Neural cell (in vitro differentiated cells): ENCODE data around the gene CRYAB. TPM values are rescaled to one million over a fixed set of nuclear protein-coding genes. Genes with fewer than 3 reads are reported as not detected.

ENCODE experiments used
- H2AFZ ChIP-seq: fragments of 200-600, 300-800 bp; sonication (generic), shearing (Covaris generic); 2 replicates; pipeline ENCODE4 v1.6.0; 2014; ENCODE audit warnings: low read depth, mild to moderate bottlenecking, antibody characterized with exemption, low read length, moderate library complexity
- H3F3A ChIP-seq: fragments of 200-600 bp; shearing (Covaris generic); 2 replicates; pipeline ENCODE4 v1.6.1; 2016; ENCODE audit warnings: mild to moderate bottlenecking, moderate library complexity, mixed read lengths, antibody characterized with exemption, low read length; ENCODE audit not compliant: insufficient read depth, poor library complexity, severe bottlenecking
- H3K27ac ChIP-seq: fragments of 200-600, 300-800 bp; sonication (generic), shearing (Covaris generic); 2 replicates; pipeline ENCODE4 v1.5.1; 2014; ENCODE audit warnings: mild to moderate bottlenecking, low read length, moderate library complexity
- H3K27me3 ChIP-seq: fragments of 300-800, 200-600 bp; sonication (generic), shearing (Covaris generic); 2 replicates; pipeline ENCODE4 v1.6.0; 2014; ENCODE audit warnings: mild to moderate bottlenecking, low read depth, low read length, moderate library complexity; ENCODE audit not compliant: insufficient read depth
- H3K36me3 ChIP-seq: fragments of 300-800, 200-600 bp; sonication (generic), shearing (Covaris generic); 2 replicates; pipeline ENCODE4 v1.5.1; 2014; ENCODE audit warnings: mild to moderate bottlenecking, antibody characterized with exemption, low read length, moderate library complexity; ENCODE audit not compliant: insufficient read depth
- H3K4me2 ChIP-seq: fragments of 300-800, 200-600 bp; sonication (generic), shearing (Covaris generic); 2 replicates; pipeline ENCODE4 v1.6.0; 2014; ENCODE audit warnings: mild to moderate bottlenecking, low read length
- H3K4me3 ChIP-seq: fragments of 300-800, 200-600 bp; sonication (generic), shearing (Covaris generic); 2 replicates; pipeline ENCODE4 v1.5.1; 2014; ENCODE audit warnings: mild to moderate bottlenecking, low read length, moderate library complexity
- H3K79me2 ChIP-seq: fragments of 200-600 bp; shearing (Covaris generic); replicated peaks from 2 replicates; pipeline ENCODE4 v1.6.0; 2014; ENCODE audit warnings: mild to moderate bottlenecking, low read length, moderate library complexity; ENCODE audit not compliant: insufficient read depth
- H3K9ac ChIP-seq: fragments of 300-800, 200-600 bp; sonication (generic), shearing (Covaris generic); 2 replicates; pipeline ENCODE4 v1.6.1; 2016; ENCODE audit warnings: mild to moderate bottlenecking, low read length, mixed read lengths
- H3K9me2 ChIP-seq: fragments of 200-600 bp; shearing (Covaris generic); 2 replicates; pipeline ENCODE4 v1.6.1; 2016; ENCODE audit warnings: mild to moderate bottlenecking, low read length, mixed read lengths; ENCODE audit not compliant: insufficient read depth
- H3K9me3 ChIP-seq: fragments of 200-600, 300-800 bp; sonication (generic), shearing (Covaris generic); 2 replicates; pipeline ENCODE4 v1.6.1; 2016; ENCODE audit warnings: mild to moderate bottlenecking, mixed run types, low read length, moderate library complexity, mixed read lengths
- H4K20me1 ChIP-seq: fragments of 200-600 bp; shearing (Covaris generic); 2 replicates; pipeline ENCODE4 v1.6.1; 2016; ENCODE audit warnings: mild to moderate bottlenecking, mixed run types; ENCODE audit not compliant: insufficient read depth
- EP300 ChIP-seq: fragments of 450-650 bp; conservative IDR thresholded peaks from 2 replicates; pipeline ENCODE4 v1.6.1; 2014; ENCODE audit warnings: antibody characterized with exemption, mild to moderate bottlenecking, moderate library complexity; ENCODE audit not compliant: poor library complexity, severe bottlenecking
- EZH2 ChIP-seq: fragments of 200-600, 300-800 bp; shearing (Covaris generic), sonication (generic); IDR thresholded peaks from 2 replicates; pipeline ENCODE4 v1.6.1; 2014; ENCODE audit warnings: antibody characterized with exemption, low read length, borderline replicate concordance, mild to moderate bottlenecking; ENCODE audit not compliant: insufficient read depth, poor library complexity, severe bottlenecking
- MXI1 ChIP-seq: fragments of 450-650 bp; conservative IDR thresholded peaks from 2 replicates; pipeline ENCODE4 v1.6.1; 2014; ENCODE audit warnings: antibody characterized with exemption, mild to moderate bottlenecking; ENCODE audit not compliant: poor library complexity, severe bottlenecking
- POLR2AphosphoS5 ChIP-seq: IDR thresholded peaks from 2 replicates; pipeline ENCODE4 v1.6.1; 2012
- RAD21 ChIP-seq: fragments of 450-650 bp; conservative IDR thresholded peaks from 2 replicates; pipeline ENCODE4 v1.6.1; 2014; ENCODE audit warnings: antibody characterized with exemption, mild to moderate bottlenecking, moderate library complexity
- SMC3 ChIP-seq: fragments of 450-650 bp; conservative IDR thresholded peaks from 2 replicates; pipeline ENCODE4 v1.6.1; 2014; ENCODE audit warnings: antibody characterized with exemption, mild to moderate bottlenecking, moderate library complexity; ENCODE audit not compliant: poor library complexity
- TAF1 ChIP-seq: IDR thresholded peaks from 2 replicates; pipeline ENCODE4 v1.6.1; 2012; ENCODE audit warnings: low read depth
- polyA plus RNA-seq: library from polyadenylated mRNA; depleted of rRNA; stranded (reverse); fragments of >200 nt; gene quantifications from 2 replicates; pipeline ENCODE4 v1.2.3, GENCODE V29; 2014
- TF ChIP-seq, protein P1 (sequence below): fragments of 450-650 bp; IDR thresholded peaks from 2 replicates; pipeline ENCODE4 v1.5.1; 2014; ENCODE audit warnings: antibody characterized with exemption, mild to moderate bottlenecking, moderate library complexity; ENCODE audit not compliant: poor library complexity, severe bottlenecking
- TF ChIP-seq, protein P2 (sequence below): IDR thresholded peaks from 2 replicates; pipeline ENCODE4 v1.6.1; 2012; ENCODE audit warnings: borderline replicate concordance

Gene CRYAB
- polyA plus RNA-seq, 1 donor from 2014 or later: not detected

DNA sequence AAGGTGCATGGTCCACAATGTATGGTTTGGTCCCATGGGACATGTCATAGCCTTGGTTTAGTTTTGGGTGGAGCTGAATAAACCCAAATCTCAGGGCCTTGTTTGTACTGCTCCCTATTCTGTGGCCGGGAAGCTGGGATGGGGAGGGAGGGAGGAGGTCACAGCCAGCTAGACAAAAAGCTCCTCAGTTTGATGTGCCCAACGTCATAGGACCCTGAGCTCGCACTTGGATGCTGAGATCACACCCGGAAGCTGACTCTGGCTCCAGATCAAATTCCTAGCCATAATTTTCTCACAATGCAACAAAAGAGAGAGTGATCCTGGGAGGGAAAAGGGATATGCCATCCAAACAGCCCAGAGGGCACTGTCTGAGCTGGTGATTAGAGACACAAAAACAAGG is 2.4 kb upstream of the CRYAB start:
- Histone ChIP-seq H3K36me3 (no peaks in the 10 kb centered on the region), H3K9me3 (no peaks in the 10 kb centered on the region), H4K20me1 (no peaks in the 10 kb centered on the region), H3K9ac (no peak overlapping the region), H3K27ac (no peak overlapping the region), H2AFZ (no peak overlapping the region), H3K9me2 (no peaks in the 10 kb centered on the region), H3K4me3 (no peak overlapping the region), H3K4me2 (no peak overlapping the region), H3K27me3 (no peaks in the 10 kb centered on the region), H3K79me2 (no peaks in the 10 kb centered on the region), H3F3A (no peaks in the 10 kb centered on the region)
- no peak for TF ChIP-seq SMC3
- TF ChIP-seq, protein P1, sequence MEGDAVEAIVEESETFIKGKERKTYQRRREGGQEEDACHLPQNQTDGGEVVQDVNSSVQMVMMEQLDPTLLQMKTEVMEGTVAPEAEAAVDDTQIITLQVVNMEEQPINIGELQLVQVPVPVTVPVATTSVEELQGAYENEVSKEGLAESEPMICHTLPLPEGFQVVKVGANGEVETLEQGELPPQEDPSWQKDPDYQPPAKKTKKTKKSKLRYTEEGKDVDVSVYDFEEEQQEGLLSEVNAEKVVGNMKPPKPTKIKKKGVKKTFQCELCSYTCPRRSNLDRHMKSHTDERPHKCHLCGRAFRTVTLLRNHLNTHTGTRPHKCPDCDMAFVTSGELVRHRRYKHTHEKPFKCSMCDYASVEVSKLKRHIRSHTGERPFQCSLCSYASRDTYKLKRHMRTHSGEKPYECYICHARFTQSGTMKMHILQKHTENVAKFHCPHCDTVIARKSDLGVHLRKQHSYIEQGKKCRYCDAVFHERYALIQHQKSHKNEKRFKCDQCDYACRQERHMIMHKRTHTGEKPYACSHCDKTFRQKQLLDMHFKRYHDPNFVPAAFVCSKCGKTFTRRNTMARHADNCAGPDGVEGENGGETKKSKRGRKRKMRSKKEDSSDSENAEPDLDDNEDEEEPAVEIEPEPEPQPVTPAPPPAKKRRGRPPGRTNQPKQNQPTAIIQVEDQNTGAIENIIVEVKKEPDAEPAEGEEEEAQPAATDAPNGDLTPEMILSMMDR: no peak
- no peak for TF ChIP-seq EZH2

DNA sequence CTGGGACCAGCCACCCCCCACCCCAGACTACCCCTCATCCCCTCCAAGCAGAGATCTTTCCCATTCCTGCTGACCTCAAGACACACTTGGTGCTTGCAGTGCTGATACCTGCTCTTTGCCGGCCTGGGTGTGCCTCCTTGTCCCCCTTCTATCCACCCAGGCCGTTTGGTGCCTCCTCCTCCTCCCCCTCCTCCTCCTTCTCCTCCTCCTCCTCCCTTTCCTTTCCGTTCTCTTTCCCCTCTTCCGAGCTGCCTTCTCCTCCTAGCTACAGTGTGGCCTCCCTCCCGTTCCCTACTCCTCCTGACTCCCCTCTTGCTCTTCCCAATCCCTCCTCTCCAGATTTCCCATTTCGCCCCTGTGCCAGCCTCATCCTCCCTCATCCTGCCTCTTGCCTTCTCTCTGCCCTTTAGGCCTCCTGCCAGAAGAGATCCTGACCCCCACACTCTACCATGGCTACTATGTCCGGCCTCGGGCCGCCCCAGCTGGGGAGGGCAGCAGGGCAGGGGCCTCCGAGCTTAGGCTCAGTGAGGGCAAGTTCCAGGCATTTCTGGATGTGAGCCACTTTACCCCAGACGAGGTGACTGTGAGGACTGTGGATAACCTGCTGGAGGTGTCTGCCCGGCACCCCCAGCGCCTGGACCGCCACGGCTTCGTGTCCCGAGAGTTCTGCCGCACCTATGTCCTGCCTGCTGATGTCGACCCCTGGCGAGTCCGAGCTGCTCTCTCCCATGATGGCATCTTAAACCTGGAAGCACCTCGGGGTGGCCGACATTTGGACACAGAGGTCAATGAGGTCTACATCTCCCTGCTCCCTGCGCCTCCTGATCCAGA is 1.7 kb upstream of the CRYAB start:
- Histone ChIP-seq H2AFZ (no peak overlapping the region), H3K9ac (no peak overlapping the region), H3K27me3 (no peaks in the 10 kb centered on the region), H3K36me3 (no peaks in the 10 kb centered on the region), H3K9me3 (no peaks in the 10 kb centered on the region), H4K20me1 (no peaks in the 10 kb centered on the region), H3K4me2 (no peak overlapping the region), H3K9me2 (no peaks in the 10 kb centered on the region), H3K79me2 (no peaks in the 10 kb centered on the region), H3K4me3 (no peak overlapping the region), H3F3A (no peaks in the 10 kb centered on the region), H3K27ac (no peak overlapping the region)
- no peak for TF ChIP-seq MXI1
- no peak for TF ChIP-seq POLR2AphosphoS5
- no peak for TF ChIP-seq TAF1
- TF ChIP-seq EP300: no peak
- no peak for TF ChIP-seq EZH2
- no peak for TF ChIP-seq SMC3
- TF ChIP-seq, protein P2, sequence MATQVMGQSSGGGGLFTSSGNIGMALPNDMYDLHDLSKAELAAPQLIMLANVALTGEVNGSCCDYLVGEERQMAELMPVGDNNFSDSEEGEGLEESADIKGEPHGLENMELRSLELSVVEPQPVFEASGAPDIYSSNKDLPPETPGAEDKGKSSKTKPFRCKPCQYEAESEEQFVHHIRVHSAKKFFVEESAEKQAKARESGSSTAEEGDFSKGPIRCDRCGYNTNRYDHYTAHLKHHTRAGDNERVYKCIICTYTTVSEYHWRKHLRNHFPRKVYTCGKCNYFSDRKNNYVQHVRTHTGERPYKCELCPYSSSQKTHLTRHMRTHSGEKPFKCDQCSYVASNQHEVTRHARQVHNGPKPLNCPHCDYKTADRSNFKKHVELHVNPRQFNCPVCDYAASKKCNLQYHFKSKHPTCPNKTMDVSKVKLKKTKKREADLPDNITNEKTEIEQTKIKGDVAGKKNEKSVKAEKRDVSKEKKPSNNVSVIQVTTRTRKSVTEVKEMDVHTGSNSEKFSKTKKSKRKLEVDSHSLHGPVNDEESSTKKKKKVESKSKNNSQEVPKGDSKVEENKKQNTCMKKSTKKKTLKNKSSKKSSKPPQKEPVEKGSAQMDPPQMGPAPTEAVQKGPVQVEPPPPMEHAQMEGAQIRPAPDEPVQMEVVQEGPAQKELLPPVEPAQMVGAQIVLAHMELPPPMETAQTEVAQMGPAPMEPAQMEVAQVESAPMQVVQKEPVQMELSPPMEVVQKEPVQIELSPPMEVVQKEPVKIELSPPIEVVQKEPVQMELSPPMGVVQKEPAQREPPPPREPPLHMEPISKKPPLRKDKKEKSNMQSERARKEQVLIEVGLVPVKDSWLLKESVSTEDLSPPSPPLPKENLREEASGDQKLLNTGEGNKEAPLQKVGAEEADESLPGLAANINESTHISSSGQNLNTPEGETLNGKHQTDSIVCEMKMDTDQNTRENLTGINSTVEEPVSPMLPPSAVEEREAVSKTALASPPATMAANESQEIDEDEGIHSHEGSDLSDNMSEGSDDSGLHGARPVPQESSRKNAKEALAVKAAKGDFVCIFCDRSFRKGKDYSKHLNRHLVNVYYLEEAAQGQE: no peak
- no peak for TF ChIP-seq RAD21
- TF ChIP-seq, protein P1: no peak
